H1 (cell line): ENCODE results near the gene STARD3. TPM values are rescaled to one million over a fixed set of nuclear protein-coding genes. Genes with fewer than 3 reads are reported as not detected.

Experiments used
- CTCF ChIA-PET: fragments of 300-600 bp; sonication (Branson Sonifier 250); formaldehyde crosslinking; loops from one replicate; lab custom pipeline; 2021; ENCODE audit not compliant: partially characterized antibody; lab: Charles Lee
- POLR2A ChIA-PET: fragments of 300-600 bp; sonication (Branson Sonifier 250); formaldehyde crosslinking; loops from one replicate; lab custom pipeline; 2021; ENCODE audit warnings: inconsistent platforms; ENCODE audit not compliant: partially characterized antibody; lab: Charles Lee
- DNase-seq, 2 experiments: peaks; one replicate each; pipeline versions ENCODE4 v3.0.0 to v3.0.0-alpha.2; 2010 to 2022; ENCODE audit warnings: low spot score in 2 of 2, low read depth in 1 of 2, mixed read lengths in 1 of 2
- FAIRE-seq: peaks from 2 replicates; lab custom pipeline; 2011; peaks lifted over from hg19 to GRCh38; lab: Jason Lieb, UNC
- H2AFZ ChIP-seq: 2 replicates; pipeline ENCODE4 v1.8.1; 2012; ENCODE audit warnings: low read length, inconsistent platforms
- H2AK5ac ChIP-seq: 2 replicates; pipeline ENCODE4 v1.6.1; 2013; ENCODE audit warnings: low read depth, low read length
- H2BK120ac ChIP-seq: replicated peaks from 2 replicates; pipeline ENCODE3; 2013; ENCODE audit warnings: low read depth, low read length, inconsistent platforms
- H2BK12ac ChIP-seq: 2 replicates; pipeline ENCODE4 v1.6.1; 2013; ENCODE audit warnings: low read depth, low read length
- H2BK15ac ChIP-seq: 2 replicates; pipeline ENCODE4 v1.6.1; 2013; ENCODE audit warnings: low read length
- H2BK20ac ChIP-seq: 2 replicates; pipeline ENCODE4 v1.6.1; 2013; ENCODE audit warnings: low read length
- H2BK5ac ChIP-seq: 2 replicates; pipeline ENCODE4 v1.6.1; 2013; ENCODE audit warnings: low read depth, low read length
- H3K14ac ChIP-seq: 2 replicates; pipeline ENCODE4 v1.6.1; 2013; ENCODE audit warnings: inconsistent platforms; ENCODE audit not compliant: insufficient read length
- H3K18ac ChIP-seq: 2 replicates; pipeline ENCODE4 v1.6.1; 2013; ENCODE audit warnings: low read length; ENCODE audit errors: extremely low read depth
- H3K23ac ChIP-seq: 2 replicates; pipeline ENCODE4 v1.6.1; 2013; ENCODE audit warnings: inconsistent platforms; ENCODE audit not compliant: insufficient read length
- H3K23me2 ChIP-seq: 2 replicates; pipeline ENCODE4 v1.6.1; 2013; ENCODE audit warnings: low read depth, low read length
- H3K27ac ChIP-seq: 2 replicates; pipeline ENCODE4 v1.6.1; 2011; ENCODE audit warnings: low read depth, low read length, inconsistent platforms
- H3K27me3 ChIP-seq, 4 experiments: replicated peaks in 1 of 4; 1 replicate in 1 of 4; 2 replicates in 3 of 4; pipeline versions ENCODE4 v1.6.1 to v1.8.1; 2011 to 2013; ENCODE audit warnings: low read length in 3 of 4, mild to moderate bottlenecking in 3 of 4, inconsistent platforms in 2 of 4, mixed read lengths in 2 of 4, moderate library complexity in 1 of 4; ENCODE audit not compliant: control insufficient read depth in 3 of 4, insufficient read depth in 3 of 4; ENCODE audit errors: extremely low read depth in 1 of 4
- H3K36me3 ChIP-seq, 4 experiments: 2 replicates each; pipeline versions ENCODE4 v1.6.1 to v1.8.1; 2011 to 2013; ENCODE audit warnings: mild to moderate bottlenecking in 4 of 4, low read length in 3 of 4, moderate library complexity in 2 of 4, control low read depth in 1 of 4, inconsistent platforms in 1 of 4; ENCODE audit not compliant: insufficient read depth in 4 of 4, control insufficient read depth in 2 of 4
- H3K4ac ChIP-seq: replicated peaks from 2 replicates; pipeline ENCODE3; 2013; ENCODE audit warnings: low read length, low read depth, mixed read lengths, inconsistent platforms; ENCODE audit not compliant: insufficient read length
- H3K4me1 ChIP-seq, 4 experiments: replicated peaks in 1 of 4; 1 replicate in 1 of 4; 2 replicates in 3 of 4; pipeline versions ENCODE4 v1.6.1 to v1.8.1; 2011 to 2013; ENCODE audit warnings: low read length in 3 of 4, inconsistent platforms in 2 of 4, mixed read lengths in 1 of 4; ENCODE audit not compliant: insufficient read depth in 4 of 4, control insufficient read depth in 3 of 4
- H3K4me2 ChIP-seq, 2 experiments: 2 replicates each; pipeline versions ENCODE4 v1.6.1 to v1.8.1; 2011 to 2013; ENCODE audit warnings: low read depth in 2 of 2, low read length in 2 of 2, control low read depth in 1 of 2, inconsistent platforms in 1 of 2, mild to moderate bottlenecking in 1 of 2; ENCODE audit not compliant: insufficient read depth in 1 of 2
- H3K4me3 ChIP-seq, 4 experiments: fragments of 200-600, 300-600 bp in 1 of 4; sonication (generic), shearing (Covaris generic), sonication (Bioruptor Twin) in 1 of 4; 2 replicates each; pipeline versions ENCODE4 v1.5.1 to v1.8.1; 2011 to 2016; ENCODE audit warnings: low read length in 4 of 4, low read depth in 3 of 4, control low read depth in 2 of 4, inconsistent platforms in 2 of 4, mild to moderate bottlenecking in 2 of 4, mixed read lengths in 1 of 4, moderate library complexity in 1 of 4; ENCODE audit not compliant: insufficient read depth in 2 of 4; ENCODE audit errors: extremely low read depth in 1 of 4
- H3K56ac ChIP-seq: replicated peaks from 2 replicates; pipeline ENCODE3; 2013; ENCODE audit warnings: low read depth, mild to moderate bottlenecking, mixed read lengths, low read length, inconsistent platforms; ENCODE audit not compliant: insufficient read length
- H3K79me1 ChIP-seq: 2 replicates; pipeline ENCODE4 v1.6.1; 2013; ENCODE audit warnings: low read depth, low read length, control low read depth
- H3K79me2 ChIP-seq, 2 experiments: 2 replicates each; pipeline versions ENCODE4 v1.6.1 to v1.8.1; 2012 to 2013; ENCODE audit warnings: low read length in 2 of 2, mild to moderate bottlenecking in 2 of 2, inconsistent platforms in 1 of 2; ENCODE audit not compliant: insufficient read depth in 2 of 2, control insufficient read depth in 1 of 2
- H3K9ac ChIP-seq, 4 experiments: replicated peaks in 1 of 4; 1 replicate in 1 of 4; 2 replicates in 3 of 4; pipeline versions ENCODE4 v1.6.1 to v1.8.1; 2011 to 2013; ENCODE audit warnings: low read depth in 3 of 4, low read length in 3 of 4, control low read depth in 2 of 4, mild to moderate bottlenecking in 2 of 4, moderate library complexity in 2 of 4, inconsistent platforms in 1 of 4; ENCODE audit errors: extremely low read depth in 1 of 4
- H3K9me3 ChIP-seq, 2 experiments: 2 replicates each; pipeline versions ENCODE4 v1.6.1 to v1.8.1; 2012 to 2013; ENCODE audit warnings: mild to moderate bottlenecking in 2 of 2, moderate library complexity in 2 of 2, control low read depth in 1 of 2, inconsistent platforms in 1 of 2, low read depth in 1 of 2, low read length in 1 of 2, mixed read lengths in 1 of 2; ENCODE audit not compliant: insufficient read depth in 2 of 2
- H4K20me1 ChIP-seq, 2 experiments: replicated peaks in 1 of 2; 2 replicates each; pipeline versions ENCODE3 to v1.8.1; 2011 to 2013; ENCODE audit warnings: inconsistent platforms in 2 of 2, low read length in 2 of 2, mild to moderate bottlenecking in 1 of 2; ENCODE audit not compliant: insufficient read depth in 2 of 2, control insufficient read depth in 1 of 2
- H4K5ac ChIP-seq: 2 replicates; pipeline ENCODE4 v1.6.1; 2013; ENCODE audit warnings: low read length, low read depth, mixed read lengths, inconsistent platforms; ENCODE audit not compliant: insufficient read length
- H4K8ac ChIP-seq: 2 replicates; pipeline ENCODE4 v1.8.0; 2013; ENCODE audit warnings: mild to moderate bottlenecking, moderate library complexity, low read length, inconsistent platforms; ENCODE audit not compliant: insufficient read depth; ENCODE audit errors: extremely low read depth
- H4K91ac ChIP-seq: replicated peaks from 2 replicates; pipeline ENCODE3; 2013; ENCODE audit warnings: low read length, mixed read lengths, inconsistent platforms; ENCODE audit not compliant: insufficient read length
- CTBP2 ChIP-seq: IDR thresholded peaks from 2 replicates; pipeline ENCODE4 v1.7.0; 2011; ENCODE audit warnings: borderline replicate concordance, mild to moderate bottlenecking, moderate library complexity, mixed read lengths, low read length; ENCODE audit not compliant: insufficient read depth, insufficient read length
- RFX5 ChIP-seq: IDR thresholded peaks from 2 replicates; pipeline ENCODE4 v1.6.1; 2011; ENCODE audit warnings: low read depth, low read length, improper control_type of control experiment, borderline replicate concordance
- WGBS, 2 experiments: shearing (Covaris generic) in 1 of 2; methylation state at CpG; one replicate each; pipeline versions ENCODE4 v1.1.6 to v1.1.7; 2013 to 2015; ENCODE audit warnings: low lambda C conversion rate in 2 of 2, mixed read lengths in 2 of 2, inconsistent platforms in 1 of 2, low coverage in 1 of 2, missing lambda C conversion rate in 1 of 2; ENCODE audit not compliant: insufficient replicate concordance in 2 of 2, insufficient coverage in 1 of 2, insufficient read length in 1 of 2; ENCODE audit errors: extremely low coverage in 1 of 2, missing lambda C conversion rate in 1 of 2; 5-methylcytosine and 5-hydroxymethylcytosine counted together
- polyA plus RNA-seq, 7 experiments: library from polyadenylated mRNA; depleted of rRNA in 3 of 7; stranded (reverse) in 5 of 7; unstranded in 2 of 7; fragments of >200 nt in 5 of 7; fragments of 200-250 nt in 2 of 7; gene quantifications; 1 replicate in 5 of 7; 2 replicates in 1 of 7; 4 replicates in 1 of 7; pipeline versions ENCODE4 v1.2.1 to v1.2.3, GENCODE V29; 2011 to 2013; ENCODE audit warnings: missing spikeins in 2 of 7, mixed read lengths in 2 of 7
- total RNA-seq: library from RNA; stranded (reverse); fragmentation: NEBNext Ultra II Directional; extraction: Animal tissue kit (Norgen Biotek cat#: 25700); gene quantifications from 2 replicates; pipeline ENCODE4 v1.2.1, GENCODE V29; 2021

Gene STARD3
- total and polyA plus RNA-seq, 2 of the 8 experiments (the other 6 are each of a cell fraction or from before 2014, with no cell fraction given) = 47.6 to 80.3 TPM

GRCh38 chr17:39695089-39695474, 58.1 kb downstream of the STARD3 start:
- peak overlapping the region; percentile 85 for H3K56ac ChIP-seq
- peaks cover 4% of the 10 kb centered on the region; the same call in 1 of the 2 replicates for H3K23me2 ChIP-seq
- 52% methylated on average over 2 of the region's 2 CpGs; no CpG with 5 or more reads in 1 of the 2 experiments for WGBS, 2 experiments
- H2BK5ac ChIP-seq = peak overlapping the region; percentile 95
- H3K27ac ChIP-seq = peak overlapping the region; percentile 87; the same call in 1 of the 2 replicates
- H3K9me3 ChIP-seq = no peaks in the 10 kb centered on the region
- peak overlapping the region; percentile 27 for H2BK120ac ChIP-seq
- peak overlapping the region; percentile 67 for H4K91ac ChIP-seq
- H2BK12ac ChIP-seq = peak overlapping the region; percentile 86; the same call in 1 of the 2 replicates
- ChIA-PET POLR2A (interaction anchor here (0.7 to 38.1 kb wide), 8 partner anchors 12 to 62 kb away, joined by 3 to 708 read pairs (median 4); partner anchors contain the start of genes PGAP3, PNMT and TCAP), CTCF (interaction anchor here (0.6 to 52.4 kb wide), 12 partner anchors 11 to 1022 kb away, joined by 3 to 1885 read pairs (median 4); partner anchors contain the start of genes MIEN1, PPP1R1B and STARD3)
- peak overlapping the region; percentile 89; the same call in 1 of the 2 replicates for H3K18ac ChIP-seq
- peak; percentile 17 for TF ChIP-seq CTBP2
- TF ChIP-seq RFX5 = no peak
- H3K9ac ChIP-seq = peak overlapping the region in 1 of 4 experiments; percentile 33; a peak in 1 of 7 replicates
- no peak overlapping the region for H3K23ac ChIP-seq
- H2BK20ac ChIP-seq = peak overlapping the region; percentile 1
- peak overlapping the region; percentile 77; the same call in 1 of the 2 replicates for H2BK15ac ChIP-seq
- no peak overlapping the region for H2AFZ ChIP-seq
- H3K79me2 ChIP-seq = peaks cover 0 to 21% of the 10 kb centered on the region in 2 experiments; a peak in 2 of 4 replicates
- H3K79me1 ChIP-seq = peaks cover 2% of the 10 kb centered on the region; the same call in 1 of the 2 replicates
- H3K4me2 ChIP-seq = peak overlapping the region; percentile 7 to 20; a peak in 3 of 4 replicates
- no peak overlapping the region for H3K4me3 ChIP-seq
- DNase-seq (no peak), FAIRE-seq (no peak)
- peak overlapping the region; percentile 54; the same call in 1 of the 2 replicates for H2AK5ac ChIP-seq
- H3K4ac ChIP-seq = peak overlapping the region; percentile 54
- peaks cover 18 to 30% (median 21%) of the 10 kb centered on the region in 4 experiments for H3K4me1 ChIP-seq
- H4K20me1 ChIP-seq = no peaks in the 10 kb centered on the region
- no peak overlapping the region for H4K8ac ChIP-seq
- H3K14ac ChIP-seq = no peak overlapping the region
- peak overlapping the region; percentile 67 for H4K5ac ChIP-seq
- H3K36me3 ChIP-seq = no peaks in the 10 kb centered on the region
- H3K27me3 ChIP-seq = no peaks in the 10 kb centered on the region
